ENCODE results near the gene LZTFL1.
A peak's percentile ranks its signal among the peaks of the same experiment; 100 is the strongest.
"Not testable (repeated sequence)": the region's sequence is repeated elsewhere in the genome, so short reads cannot be mapped to it uniquely, and the experiment has no call there.

Gene LZTFL1

GRCh38 chr3:45868650-45869049, 26.7 kb upstream of the LZTFL1 start:
- intact Hi-C loops (cut with DNase I), result no loop called here
- no peak for DNase-seq

DNA sequence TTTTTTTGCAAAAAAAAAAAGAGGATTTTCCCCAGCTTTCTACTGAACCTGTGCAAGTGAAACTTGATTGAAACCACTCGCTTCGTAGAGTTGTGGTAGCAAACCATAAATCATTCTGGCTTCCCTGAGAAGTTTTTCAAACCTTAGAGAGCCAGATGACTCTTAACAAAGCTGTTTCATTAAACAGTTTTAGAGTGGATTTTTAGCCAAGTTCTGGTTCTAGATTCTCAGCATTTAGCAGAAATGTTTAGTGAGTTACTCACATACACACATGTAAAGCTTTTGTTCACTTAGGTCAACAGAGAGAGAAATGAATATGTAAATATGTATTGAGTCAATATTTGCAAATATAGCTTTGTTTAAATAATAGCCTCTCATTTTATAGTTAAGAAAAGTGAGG, 26.3 kb upstream of the LZTFL1 start:
- intact Hi-C loops (cut with DNase I), result no loop called here
- DNase-seq, result no peak

GRCh38 chr3:45865563-45865962, 23.6 kb upstream of the LZTFL1 start:
- DNase-seq, result no peak
- intact Hi-C loops (cut with DNase I), result no loop called here

- DNase-seq, result no peak
- intact Hi-C loops (cut with DNase I), result no loop called here
Observed at GRCh38 chr3:45864760-45865519, 23.0 kb upstream of the LZTFL1 start.

DNA sequence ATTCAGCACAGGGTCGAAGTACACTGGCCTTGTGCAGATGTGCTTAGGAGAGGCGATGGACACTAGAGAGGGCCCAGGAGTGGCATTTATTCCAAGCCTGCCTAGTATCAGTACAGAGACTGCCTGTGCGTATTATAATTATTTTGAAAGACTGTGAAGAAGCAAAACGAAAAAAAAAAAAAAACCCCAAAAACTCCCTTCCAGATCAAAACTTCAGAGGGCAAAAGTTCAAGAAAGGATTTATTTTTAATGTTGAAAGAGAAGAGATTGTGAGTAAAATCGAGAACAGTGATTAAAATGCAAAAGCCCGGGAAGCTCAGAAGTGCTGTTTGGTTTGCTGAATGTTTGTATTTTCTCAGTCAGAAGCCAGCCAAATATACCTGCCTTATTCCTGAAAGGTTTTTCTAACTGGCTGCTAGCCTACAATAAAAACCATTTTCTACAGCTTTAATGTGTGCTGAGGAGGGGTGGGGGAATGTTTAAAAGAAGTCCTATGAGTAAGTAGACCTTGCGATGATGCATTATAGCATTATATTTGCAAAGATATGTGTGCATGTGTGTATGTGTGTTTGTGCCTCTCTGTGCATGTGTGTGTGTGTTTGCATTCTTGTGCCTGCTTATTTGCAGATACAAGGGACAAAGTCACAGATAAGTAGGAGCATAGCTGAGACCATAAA, 19.3 kb upstream of the LZTFL1 start:
- no peak for DNase-seq
- intact Hi-C loops (cut with DNase I), result no loop called here

GRCh38 chr3:45860481-45860880, 18.6 kb upstream of the LZTFL1 start:
- DNase-seq, result no peak
- intact Hi-C loops (cut with DNase I), result no loop called here

DNA sequence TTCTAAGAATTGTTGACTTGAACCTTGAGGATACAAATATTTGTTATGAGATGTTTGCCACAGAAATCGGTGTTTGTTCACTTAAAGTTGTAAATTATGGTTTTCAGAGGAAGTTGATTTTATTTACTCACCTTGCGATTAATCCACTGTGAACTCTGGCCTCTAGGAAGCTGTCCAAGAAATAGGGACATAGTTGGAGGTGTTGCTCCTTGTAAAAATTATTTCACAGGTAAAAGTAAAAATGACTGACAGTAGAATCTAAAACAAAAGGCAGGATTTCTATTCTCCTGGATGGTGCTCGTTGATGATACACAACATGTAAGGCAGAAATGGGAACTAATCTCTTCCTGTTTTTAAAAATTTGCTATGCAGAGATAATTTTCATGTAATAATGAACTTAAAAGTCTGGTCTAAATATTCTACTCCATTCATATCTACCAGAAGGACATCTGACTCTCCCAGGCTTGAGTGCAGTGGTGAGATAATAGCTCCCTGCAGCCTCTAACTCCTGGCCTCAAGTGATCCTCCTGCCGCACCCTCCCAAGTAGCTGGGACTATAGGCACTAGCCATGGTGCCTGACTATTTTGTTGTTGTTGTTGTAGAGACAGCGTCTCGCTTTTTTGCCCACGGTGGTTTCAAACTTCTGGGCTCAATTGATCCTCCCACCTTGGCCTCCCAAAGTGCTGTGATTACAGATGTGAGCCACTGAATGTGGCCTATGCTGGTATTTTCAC, 17.1 kb upstream of the LZTFL1 start:
- no peak for DNase-seq
- intact Hi-C loops (cut with DNase I), result no loop called here

DNA sequence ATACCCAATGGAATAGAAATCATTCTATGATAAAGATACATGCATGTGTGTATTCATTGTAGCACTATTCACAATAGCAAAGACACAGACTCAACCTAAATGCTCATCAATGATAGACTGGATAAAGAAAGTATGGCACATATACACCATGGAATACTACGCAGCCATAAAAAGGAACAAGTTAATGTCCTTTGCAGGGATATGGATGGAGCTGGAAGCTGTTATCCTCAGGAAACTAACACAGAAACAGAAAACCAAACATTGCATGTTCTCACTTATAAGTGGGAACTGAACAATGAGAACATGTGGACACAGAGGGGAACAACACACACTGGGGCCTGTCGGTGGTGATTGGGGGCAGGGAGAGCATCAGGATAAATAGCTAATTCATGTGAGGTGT, 15.1 kb upstream of the LZTFL1 start:
- intact Hi-C loops (cut with DNase I); DNase-seq: not testable (repeated sequence)

DNA sequence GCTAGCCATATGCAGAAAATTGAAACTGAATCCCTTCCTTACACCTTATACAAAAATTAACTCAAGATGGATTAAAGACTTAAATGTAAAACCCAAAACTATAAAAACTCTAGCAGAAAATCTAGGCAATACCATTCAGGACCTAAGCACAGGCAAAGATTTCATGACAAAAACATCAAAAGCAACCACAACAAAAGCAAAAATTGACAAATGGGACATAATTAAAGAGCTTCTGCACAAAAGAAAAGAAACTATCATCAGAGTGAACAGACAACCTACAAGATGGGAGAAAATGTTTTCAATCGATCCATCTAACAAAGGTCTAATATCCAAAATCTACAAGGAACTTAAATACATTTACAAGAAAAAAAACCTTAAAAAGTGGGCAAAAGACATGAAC, 14.4 kb upstream of the LZTFL1 start:
- intact Hi-C loops (cut with DNase I); DNase-seq: not testable (repeated sequence)

GRCh38 chr3:45852828-45853227, 10.9 kb upstream of the LZTFL1 start:
- intact Hi-C loops (cut with DNase I), result no loop called here
- no peak for DNase-seq

DNA sequence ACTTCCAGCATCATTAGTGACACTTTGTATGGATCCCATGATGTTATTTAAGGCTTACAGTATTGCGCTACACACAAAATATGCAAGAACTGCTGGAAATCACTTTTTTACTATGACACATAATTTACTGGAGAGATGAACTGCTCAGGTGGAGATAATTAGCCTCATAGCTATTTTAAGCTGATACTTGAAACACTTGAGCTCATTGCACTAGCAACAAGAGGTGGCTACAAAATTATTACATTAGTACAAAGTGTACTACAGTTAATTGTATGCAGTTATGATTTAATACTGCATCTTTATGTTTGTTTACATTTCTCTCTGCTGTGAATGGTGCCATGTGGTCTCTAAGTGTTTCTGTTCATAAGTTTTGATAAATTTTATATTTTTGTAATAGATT, 6.5 kb upstream of the LZTFL1 start:
- DNase-seq, result no peak
- intact Hi-C loops (cut with DNase I), result no loop called here

- DNase-seq, result no peak
- intact Hi-C loops (cut with DNase I), result no loop called here
Observed at GRCh38 chr3:45844616-45845015, 2.7 kb upstream of the LZTFL1 start.

- DNase-seq, result no peak
- intact Hi-C loops (cut with DNase I), result no loop called here
Observed at GRCh38 chr3:45842851-45843625, 1.1 kb upstream of the LZTFL1 start.

- intact Hi-C loops (cut with DNase I), result no loop called here
- peak in 7 of 42 donors; percentile 9 to 45 (median 26) for DNase-seq
Observed at GRCh38 chr3:45841420-45841756, 531 bp downstream of the LZTFL1 start.

DNA sequence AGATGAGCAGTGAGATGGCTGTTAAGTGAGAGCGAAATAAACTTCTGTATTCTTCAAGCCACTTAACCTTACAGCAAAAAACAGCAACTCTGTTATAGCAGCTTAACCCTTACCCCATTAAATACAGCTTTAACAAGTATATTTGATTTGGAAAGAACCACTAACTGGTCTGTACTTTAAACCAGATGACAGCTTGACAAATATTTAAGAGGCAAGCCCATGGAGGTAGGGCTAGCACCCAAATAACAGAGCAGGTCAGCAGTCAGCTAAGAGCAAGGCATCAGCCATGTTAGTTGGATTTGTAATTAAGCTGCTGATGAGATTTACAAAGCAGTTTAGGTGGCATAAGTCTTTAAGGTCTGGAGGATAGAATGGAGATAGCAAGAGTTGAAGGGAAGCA, 3.5 kb downstream of the LZTFL1 start:
- intact Hi-C loops (cut with DNase I), result no loop called here
- no peak for DNase-seq

DNA sequence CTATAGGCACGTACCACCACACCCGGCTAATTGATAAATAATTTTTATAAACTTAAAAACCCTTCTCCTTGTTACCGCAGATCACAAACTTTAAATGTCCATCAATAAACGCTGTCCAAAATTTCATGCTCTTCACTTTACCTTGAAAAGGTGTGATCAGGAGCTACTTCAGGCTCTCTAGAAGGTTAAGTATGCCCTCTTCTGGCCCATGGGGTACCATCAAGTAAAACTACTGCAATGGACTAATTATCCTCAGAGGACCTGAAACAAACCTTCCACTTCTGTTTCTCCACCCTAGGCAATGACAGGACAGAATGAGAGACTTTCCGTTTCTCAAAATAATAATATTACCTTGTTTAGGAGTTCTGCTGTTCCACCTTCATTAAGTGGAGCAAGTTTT, 9.2 kb downstream of the LZTFL1 start:
- no peak for DNase-seq
- intact Hi-C loops (cut with DNase I), result no loop called here

DNA sequence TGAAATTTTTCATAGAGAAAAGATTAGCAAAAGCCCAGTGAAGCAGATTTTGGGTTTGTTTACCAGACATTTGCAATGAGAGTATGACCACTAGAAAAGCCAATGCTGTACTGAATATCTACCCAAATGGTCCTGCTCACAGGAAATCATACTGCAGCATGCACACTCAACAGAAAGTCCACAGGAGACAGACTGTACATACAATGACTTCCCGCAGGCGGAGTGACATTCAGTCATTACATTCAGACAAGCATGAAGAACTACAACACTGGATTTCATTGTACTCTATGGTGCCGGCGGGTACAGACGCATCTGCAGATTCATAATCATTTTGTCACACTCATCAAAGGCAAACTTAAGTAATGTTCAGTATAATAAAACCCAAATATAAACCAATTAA, 11.8 kb downstream of the LZTFL1 start:
- intact Hi-C loops (cut with DNase I), result no loop called here
- DNase-seq, result no peak

DNA sequence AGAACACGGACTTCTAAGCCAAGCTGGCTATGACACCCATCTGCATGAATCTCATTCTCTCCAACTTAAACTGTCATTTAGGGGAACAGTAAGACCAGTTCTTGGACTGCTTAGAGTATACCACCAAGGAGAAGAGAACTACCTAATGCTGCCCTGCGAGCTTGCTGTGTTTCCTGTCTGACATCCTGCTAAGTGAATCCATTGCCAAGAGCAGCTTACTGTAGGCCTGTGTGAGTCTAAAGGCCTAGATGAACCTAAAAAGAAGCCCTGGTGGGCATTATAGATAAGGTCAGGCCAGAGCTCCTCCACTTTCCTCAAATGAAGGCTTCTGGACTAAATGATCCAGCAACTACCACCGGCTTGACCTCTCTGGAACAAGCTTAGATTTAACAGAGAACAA, 15.0 kb downstream of the LZTFL1 start:
- intact Hi-C loops (cut with DNase I), result no loop called here
- DNase-seq, result no peak

- intact Hi-C loops (cut with DNase I), result no loop called here
- no peak for DNase-seq
Observed at GRCh38 chr3:45826321-45826720, 15.6 kb downstream of the LZTFL1 start.

DNA sequence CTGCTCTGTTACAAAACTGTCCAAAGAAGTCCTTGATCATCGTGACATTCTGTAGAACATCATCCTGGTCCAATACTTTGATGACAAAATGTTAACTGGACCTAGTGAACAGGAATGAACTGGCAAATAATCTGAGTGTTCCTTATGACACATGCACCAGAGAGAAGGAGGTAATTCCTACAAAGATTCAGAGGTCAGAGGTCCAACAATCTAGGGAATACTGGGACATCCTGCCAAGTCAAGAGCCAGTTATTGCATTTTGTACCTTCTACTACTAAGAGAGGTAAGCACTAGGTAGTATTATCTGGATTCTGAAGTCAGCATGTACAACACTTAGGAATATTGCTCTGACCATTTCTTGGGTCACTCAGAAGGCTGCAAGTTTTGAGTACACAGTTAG, 20.8 kb downstream of the LZTFL1 start:
- no peak for DNase-seq
- intact Hi-C loops (cut with DNase I), result no loop called here
